DMS153 (cell line): ENCODE measurements around the gene PDE7B.

ENCODE experiments used
- DNase-seq: peaks from one replicate; lab custom pipeline; 2025; lab: John Stamatoyannopoulos, UW

Gene PDE7B

DNA sequence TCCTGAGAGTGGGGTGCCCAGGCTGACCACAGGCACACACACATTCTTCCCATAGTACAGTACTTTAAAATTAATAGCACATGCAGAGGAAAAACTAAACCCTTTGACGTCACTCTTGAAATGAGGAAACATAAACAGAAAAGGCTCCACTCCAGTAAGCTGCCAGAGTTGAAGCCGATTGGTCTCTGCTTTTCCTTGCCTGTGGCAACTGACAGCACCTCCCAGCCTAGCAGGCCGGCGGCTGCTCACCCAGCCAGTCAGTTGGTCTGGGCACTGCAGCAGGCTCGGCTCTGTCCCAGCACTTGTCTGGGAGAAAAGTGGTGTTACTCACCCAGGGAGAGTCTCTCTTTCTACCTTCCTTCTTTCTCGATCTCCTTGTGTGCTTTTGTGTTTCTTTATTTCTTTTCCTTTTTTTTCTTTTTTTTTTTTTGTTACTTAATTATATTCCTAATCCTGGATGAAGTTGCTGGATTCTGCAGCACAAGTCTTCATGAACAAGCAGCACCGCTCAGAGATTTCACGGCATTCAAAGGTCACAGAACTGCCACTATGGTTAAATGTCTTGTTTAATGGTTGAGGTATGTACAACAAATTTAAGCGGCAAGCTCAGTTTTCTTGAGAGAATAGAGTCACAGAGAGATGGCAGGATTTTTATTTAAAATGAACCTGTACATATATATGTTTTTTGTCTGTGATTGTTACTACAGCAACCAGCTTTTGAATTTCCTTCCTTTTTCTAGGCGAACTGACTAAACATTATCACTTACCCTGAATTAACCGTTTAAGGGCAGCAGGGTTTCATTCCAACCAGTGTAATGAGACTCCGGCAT, at the start of gene PDE7B:
TSS of gene PDE7B (plus strand) at position 260 of the 830 bp plus-strand sequence.
- no peak for DNase-seq

- no peak for DNase-seq
Measured at GRCh38 chr6:135801755-135802465, 49.6 kb upstream of the PDE7B start.

DNA sequence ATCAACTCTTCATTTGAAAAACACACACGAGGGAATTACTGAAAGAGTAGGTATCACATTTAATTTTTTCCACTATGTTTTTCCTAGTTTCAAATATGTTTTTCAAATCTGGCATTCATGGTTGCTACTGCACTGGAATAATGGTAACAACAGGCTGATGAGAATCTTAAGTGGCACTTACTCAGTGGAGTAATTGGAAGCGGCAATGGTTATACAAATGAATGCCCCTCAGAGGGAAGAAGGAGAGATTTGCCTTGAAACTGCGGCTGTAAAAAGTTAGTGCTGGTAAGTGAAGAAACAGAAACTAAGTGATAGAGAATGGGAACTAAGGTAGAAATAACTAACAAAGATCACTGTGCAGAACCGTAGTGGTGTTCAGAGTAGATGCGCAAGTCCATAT, 41.0 kb upstream of the PDE7B start:
- no peak for DNase-seq

- no peak for DNase-seq
Measured at GRCh38 chr6:135811170-135811569, 40.3 kb upstream of the PDE7B start.

- DNase-seq = no peak
Measured at GRCh38 chr6:135811644-135812526, 39.6 kb upstream of the PDE7B start.

DNA sequence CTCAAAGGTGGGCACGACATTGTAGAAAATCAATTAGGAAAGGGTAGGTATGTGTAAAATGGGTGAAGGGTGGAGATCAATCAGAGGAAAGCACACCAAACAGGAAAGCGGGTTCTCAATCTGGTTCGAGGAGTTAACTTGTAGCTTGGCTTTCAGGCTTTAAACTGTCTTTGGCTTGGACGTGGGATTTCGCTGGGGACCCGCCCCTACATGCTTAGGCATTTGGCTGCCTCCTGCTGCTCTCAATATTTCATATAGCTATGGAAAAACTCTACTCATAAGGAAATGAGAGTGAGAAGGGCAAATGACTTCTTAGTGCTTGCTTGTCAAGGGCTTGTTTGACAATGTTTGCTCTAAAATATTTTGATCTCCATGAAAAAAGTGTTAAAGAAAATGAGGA, 38.1 kb upstream of the PDE7B start:
- no peak for DNase-seq

GRCh38 chr6:135814043-135814442, 37.5 kb upstream of the PDE7B start:
- DNase-seq = no peak

GRCh38 chr6:135815216-135815615, 36.3 kb upstream of the PDE7B start:
- DNase-seq = no peak

DNA sequence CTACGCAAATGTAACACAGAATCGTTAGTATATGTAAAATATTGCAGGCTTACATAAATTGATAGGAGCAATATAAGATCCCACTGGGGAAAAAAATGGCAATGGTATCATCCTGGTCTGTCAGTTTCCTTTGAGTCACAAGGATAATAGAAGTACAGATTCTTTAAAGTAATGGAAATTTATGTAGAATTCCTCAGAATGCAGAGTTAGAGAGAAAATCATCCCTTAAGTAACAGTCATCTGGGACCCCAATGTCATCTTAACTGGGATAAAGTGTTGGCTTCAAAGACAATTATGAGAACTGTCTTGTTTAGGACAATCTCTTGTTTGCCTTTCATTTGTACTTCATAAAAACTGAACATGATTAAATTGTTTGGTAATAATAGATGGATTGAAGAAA, 34.5 kb upstream of the PDE7B start:
- DNase-seq = no peak

DNA sequence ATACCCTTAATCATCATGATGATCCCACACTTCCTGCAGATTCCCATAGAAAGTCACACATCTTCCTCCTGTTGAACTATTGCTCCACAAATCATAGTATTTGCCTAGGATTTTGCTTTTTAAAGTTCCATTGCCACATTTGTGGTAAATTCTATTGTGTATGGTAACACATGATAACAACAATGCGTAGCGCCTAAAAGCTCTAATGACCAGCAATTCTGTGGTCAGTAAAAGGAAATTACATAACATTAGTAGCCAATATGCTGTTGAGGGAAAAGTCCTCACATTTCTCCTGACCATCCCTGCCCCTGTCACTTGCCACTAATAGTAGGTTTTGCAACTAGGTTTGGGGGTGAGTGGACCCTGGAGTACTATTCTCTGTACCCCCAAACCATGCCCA, 31.8 kb upstream of the PDE7B start:
- no peak for DNase-seq

DNA sequence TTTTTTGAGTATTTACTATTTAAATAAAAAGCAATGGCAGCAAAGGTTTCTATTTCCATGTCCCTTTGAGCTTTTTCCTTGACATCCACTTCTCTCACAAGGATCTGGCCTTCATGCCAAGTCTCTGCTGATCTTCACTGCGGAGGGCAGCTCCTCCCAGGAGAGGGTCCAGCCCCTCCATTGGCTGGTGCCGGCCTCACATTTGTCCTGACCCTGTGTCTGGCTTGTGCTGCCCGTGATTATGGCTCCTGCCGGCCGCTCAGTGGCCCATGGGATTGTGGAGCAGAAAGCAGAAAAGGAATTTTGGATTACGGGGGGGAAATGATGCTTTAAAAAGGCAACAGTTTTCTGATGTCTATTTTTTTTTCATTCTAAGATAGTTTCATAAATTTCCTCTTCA, 31.2 kb upstream of the PDE7B start:
- no peak for DNase-seq

DNA sequence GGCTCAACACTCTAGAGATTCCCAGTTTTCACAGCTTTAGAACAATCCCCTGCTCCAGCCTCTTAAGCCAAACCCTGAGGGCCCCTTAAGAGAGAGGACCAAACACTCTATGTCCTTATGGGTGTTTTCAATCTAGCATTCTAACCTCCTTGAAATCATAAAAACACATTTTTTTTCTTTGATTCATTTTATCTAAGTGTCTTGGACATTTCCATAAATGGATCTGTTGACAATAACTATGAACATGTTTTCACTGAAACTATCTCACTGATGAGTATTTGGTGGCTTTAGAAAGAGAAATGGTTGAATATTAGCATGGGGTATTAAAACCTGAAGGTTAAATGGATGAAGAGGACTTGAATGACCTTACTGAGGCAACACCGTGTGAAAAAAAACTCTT, 27.6 kb upstream of the PDE7B start:
- DNase-seq = no peak

GRCh38 chr6:135826236-135826804, 25.2 kb upstream of the PDE7B start:
- no peak for DNase-seq

- DNase-seq = no peak
Measured at GRCh38 chr6:135828021-135828420, 23.5 kb upstream of the PDE7B start.

DNA sequence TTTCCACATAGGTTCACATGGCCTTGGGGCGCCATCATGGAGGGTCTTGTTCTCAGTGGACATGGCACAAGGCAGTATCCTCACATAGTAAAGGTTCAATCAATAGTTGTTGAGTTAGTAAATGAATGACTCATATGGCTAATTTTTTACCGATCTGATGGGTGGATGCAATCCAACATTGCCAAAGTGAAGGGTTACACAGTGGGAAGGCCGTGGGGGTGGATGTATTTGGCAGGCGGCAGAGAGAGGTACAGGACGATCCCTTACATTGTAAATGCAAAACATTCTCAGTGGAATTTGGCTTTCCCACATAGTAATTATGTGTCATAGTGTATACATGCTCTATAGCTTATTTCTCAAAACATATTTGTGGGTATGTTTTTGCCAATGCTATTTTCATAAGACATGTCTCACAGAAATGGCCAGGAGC, 21.0 kb upstream of the PDE7B start:
- no peak for DNase-seq

- DNase-seq = no peak
Measured at GRCh38 chr6:135831016-135831415, 20.5 kb upstream of the PDE7B start.

GRCh38 chr6:135832166-135832565, 19.3 kb upstream of the PDE7B start:
- no peak for DNase-seq

DNA sequence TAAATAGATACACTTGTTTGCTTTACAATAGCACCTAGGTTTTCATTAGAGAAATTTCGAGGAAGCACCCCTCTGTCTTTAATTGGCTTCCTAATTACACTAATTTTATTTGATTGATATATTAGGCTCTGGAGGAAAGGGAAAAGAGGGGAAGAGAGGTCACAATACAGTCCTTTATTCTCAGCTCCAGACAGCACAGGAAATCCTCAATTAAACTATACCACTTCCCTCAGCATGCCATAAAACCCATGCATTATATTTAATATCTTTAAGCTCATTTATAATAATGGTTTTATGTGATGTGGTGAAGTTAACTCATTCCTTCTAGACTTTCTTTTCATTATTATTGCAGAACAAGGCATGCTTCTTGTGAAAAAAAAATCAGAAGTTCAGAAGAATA, 17.7 kb upstream of the PDE7B start:
- DNase-seq = no peak

DNA sequence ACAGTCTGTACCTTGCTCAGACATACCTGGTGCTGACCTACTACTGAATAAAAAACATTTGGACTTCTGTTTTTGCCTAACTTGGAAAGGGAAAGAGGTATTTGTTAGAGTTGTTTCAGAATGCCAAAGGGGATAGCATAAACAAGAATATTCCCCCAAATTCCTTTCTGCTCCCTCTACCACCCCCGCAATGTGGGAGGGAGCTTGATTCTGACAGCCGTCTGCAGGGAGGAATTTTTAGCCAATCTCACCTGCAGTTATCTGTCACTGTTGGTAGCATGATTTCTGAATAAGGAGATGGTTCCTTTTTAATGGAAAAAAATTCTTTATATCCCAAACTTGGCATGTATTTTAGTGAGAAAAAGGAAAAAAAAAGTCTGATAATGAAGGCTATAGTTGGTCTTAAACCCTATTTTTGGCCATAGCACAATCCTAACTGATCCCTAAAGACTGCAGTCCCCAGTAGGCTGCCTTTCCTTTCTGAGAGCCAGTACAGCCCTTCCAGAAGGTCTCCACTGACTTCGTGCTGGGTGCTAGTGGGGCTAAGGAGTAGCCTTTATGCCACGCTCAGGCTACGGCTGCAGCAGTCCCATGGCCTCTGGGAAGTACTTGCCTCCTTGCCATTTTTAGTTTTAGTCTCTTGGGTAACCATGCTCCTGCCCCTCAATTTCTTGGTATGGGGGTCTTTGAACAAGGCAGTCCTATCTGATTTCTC, 13.6 kb upstream of the PDE7B start:
- no peak for DNase-seq

- DNase-seq = no peak
Measured at GRCh38 chr6:135839121-135839520, 12.4 kb upstream of the PDE7B start.

DNA sequence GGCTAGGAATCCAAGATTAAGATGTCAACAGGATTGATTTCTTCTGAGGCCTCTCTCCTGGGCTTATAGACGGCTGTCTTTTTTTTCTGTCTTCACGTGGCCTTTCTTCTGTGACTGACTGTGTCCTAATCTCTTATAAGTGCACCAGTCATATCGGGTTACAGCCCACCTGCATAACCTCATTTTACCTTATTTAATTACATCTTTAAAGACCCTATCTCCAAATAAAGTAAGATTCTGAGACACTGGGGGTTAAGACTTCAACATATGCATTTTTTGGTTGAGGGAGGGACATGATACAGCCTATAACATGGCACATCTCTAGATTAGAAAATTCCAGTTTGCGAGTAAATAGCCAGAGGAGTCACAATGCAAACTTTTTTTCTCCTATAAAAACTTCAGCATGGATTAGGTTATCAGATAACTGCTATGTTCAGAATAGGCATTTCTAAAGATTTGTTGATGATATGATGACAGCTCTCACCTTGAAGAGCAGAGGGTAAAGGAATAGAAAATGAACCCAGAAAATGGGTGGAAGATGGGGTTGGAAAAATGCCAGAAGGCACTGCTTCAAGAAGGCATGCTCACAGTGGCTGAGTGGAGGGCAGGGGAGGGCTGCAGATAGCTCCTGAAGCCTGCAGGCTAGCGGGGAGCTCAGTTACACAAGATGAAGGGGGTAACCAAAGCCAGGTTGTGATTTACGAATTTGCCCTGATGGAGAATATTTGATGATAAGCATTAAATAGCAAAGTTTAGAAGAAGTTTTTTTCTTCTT, 8.7 kb upstream of the PDE7B start:
- no peak for DNase-seq
